SK-N-SH (cell line): ENCODE data around the gene COMMD10. TPM values are rescaled to one million over a fixed set of nuclear protein-coding genes. Genes with fewer than 3 reads are reported as not detected.

Experiments used
- CTCF ChIA-PET: fragments of 300-600, 350-600 bp; formaldehyde crosslinking; extraction: SDS; loops from one replicate; lab custom pipeline; 2021; lab: Yijun Ruan, JAX
- POLR2A ChIA-PET: fragments of 350-600 bp; sonication (Branson Sonifier 250); formaldehyde crosslinking; extraction: SDS; loops from one replicate; lab custom pipeline; 2020; ENCODE audit warnings: antibody characterized with exemption, inconsistent platforms; lab: Yijun Ruan, JAX
- DNase-seq: peaks from one replicate; pipeline ENCODE4 v3.0.0; 2012
- H2AFZ ChIP-seq: fragments of 200-600 bp; sonication (generic); 2 replicates; pipeline ENCODE4 v1.8.1; 2016; ENCODE audit warnings: antibody characterized with exemption, mild to moderate bottlenecking, low read depth
- H3F3A ChIP-seq: fragments of 200-600 bp; sonication (generic); replicated peaks from 2 replicates; pipeline ENCODE3; 2016; ENCODE audit warnings: antibody characterized with exemption, mild to moderate bottlenecking; ENCODE audit not compliant: insufficient read depth
- H3K27ac ChIP-seq, 2 experiments: fragments of 200-500 bp in 1 of 2; fragments of 200-600 bp in 1 of 2; sonication (Bioruptor generic) in 1 of 2; sonication (generic), shearing (Covaris generic) in 1 of 2; 2 replicates each; pipeline versions ENCODE4 v1.5.1 to v1.6.1; 2014 to 2016; ENCODE audit warnings: low read depth in 2 of 2, inconsistent platforms in 1 of 2, low read length in 1 of 2, mild to moderate bottlenecking in 1 of 2, mixed read lengths in 1 of 2
- H3K27me3 ChIP-seq: fragments of 200-600 bp; sonication (generic), shearing (Covaris generic); 2 replicates; pipeline ENCODE4 v1.6.1; 2016; ENCODE audit warnings: mixed run types; ENCODE audit not compliant: insufficient read depth
- H3K36me3 ChIP-seq, 2 experiments: fragments of 200-500 bp in 1 of 2; fragments of 200-600 bp in 1 of 2; sonication (Bioruptor generic) in 1 of 2; sonication (generic) in 1 of 2; replicated peaks in 1 of 2; 2 replicates each; pipeline versions ENCODE3 to v1.5.1; 2014 to 2016; ENCODE audit warnings: low read length in 1 of 2, mild to moderate bottlenecking in 1 of 2; ENCODE audit not compliant: insufficient read depth in 2 of 2, control insufficient read depth in 1 of 2
- H3K4me1 ChIP-seq, 2 experiments: fragments of 200-500 bp in 1 of 2; fragments of 200-600 bp in 1 of 2; sonication (Bioruptor generic) in 1 of 2; sonication (generic), shearing (Covaris generic) in 1 of 2; 2 replicates each; pipeline versions ENCODE4 v1.5.1 to v1.6.1; 2014 to 2016; ENCODE audit warnings: low read depth in 1 of 2, low read length in 1 of 2, mixed run types in 1 of 2; ENCODE audit not compliant: insufficient read depth in 2 of 2, control insufficient read depth in 1 of 2
- H3K4me2 ChIP-seq: fragments of 200-600 bp; sonication (generic), shearing (Covaris generic); 2 replicates; pipeline ENCODE4 v1.6.1; 2017; ENCODE audit warnings: mixed run types
- H3K4me3 ChIP-seq, 2 experiments: fragments of 200-500 bp in 1 of 2; fragments of 200-600 bp in 1 of 2; sonication (Bioruptor generic) in 1 of 2; sonication (generic), shearing (Covaris generic) in 1 of 2; 2 replicates each; pipeline versions ENCODE4 v1.5.1 to v1.8.1; 2014 to 2016; ENCODE audit warnings: low read depth in 2 of 2, inconsistent platforms in 1 of 2, low read length in 1 of 2, mild to moderate bottlenecking in 1 of 2, mixed read lengths in 1 of 2, moderate library complexity in 1 of 2
- H3K79me2 ChIP-seq: fragments of 200-600 bp; sonication (generic); 2 replicates; pipeline ENCODE4 v1.8.1; 2017; ENCODE audit warnings: mild to moderate bottlenecking; ENCODE audit not compliant: insufficient read depth
- H3K9ac ChIP-seq: fragments of 200-600 bp; sonication (generic); 2 replicates; pipeline ENCODE4 v1.6.1; 2017; ENCODE audit warnings: mixed run types
- H3K9me2 ChIP-seq: fragments of 200-600 bp; sonication (generic); 2 replicates; pipeline ENCODE4 v1.6.1; 2017; ENCODE audit warnings: mixed run types
- H3K9me3 ChIP-seq: fragments of 200-600 bp; sonication (generic); 2 replicates; pipeline ENCODE4 v1.6.1; 2017; ENCODE audit warnings: mixed run types, mild to moderate bottlenecking, moderate library complexity
- H4K20me1 ChIP-seq: fragments of 200-600 bp; sonication (generic); 2 replicates; pipeline ENCODE4 v1.6.1; 2017; ENCODE audit warnings: mild to moderate bottlenecking, mixed run types; ENCODE audit not compliant: insufficient read depth
- CHD2 ChIP-seq: fragments of 150-350 bp; IDR thresholded peaks from 2 replicates; pipeline ENCODE4 v1.6.1; 2018; ENCODE audit warnings: low read length; ENCODE audit not compliant: partially characterized antibody
- ELF1 ChIP-seq: IDR thresholded peaks from 2 replicates; pipeline ENCODE4 v1.4.0; 2012
- FOXJ3 ChIP-seq: sonication (generic); formaldehyde crosslinking; IDR thresholded peaks from 2 replicates; pipeline ENCODE4 v1.5.1; 2020; ENCODE audit warnings: mild to moderate bottlenecking, missing genetic modification reagents
- GABPA ChIP-seq: IDR thresholded peaks from 2 replicates; pipeline ENCODE4 v1.4.0; 2012; ENCODE audit warnings: low read depth, mild to moderate bottlenecking
- IRF3 ChIP-seq: fragments of 150-350 bp; IDR thresholded peaks from 2 replicates; pipeline ENCODE4 v1.6.1; 2016; ENCODE audit warnings: mild to moderate bottlenecking, low read depth, low read length
- JUND ChIP-seq: IDR thresholded peaks from 2 replicates; pipeline ENCODE4 v1.4.0; 2012
- MAX ChIP-seq: IDR thresholded peaks from 2 replicates; pipeline ENCODE4 v1.4.0; 2012; ENCODE audit warnings: low read depth
- MEF2A ChIP-seq: IDR thresholded peaks from 2 replicates; pipeline ENCODE4 v1.4.0; 2012; ENCODE audit warnings: low read depth, borderline replicate concordance
- POLR2AphosphoS5 ChIP-seq: IDR thresholded peaks from 2 replicates; pipeline ENCODE4 v1.6.1; 2012; ENCODE audit warnings: low read depth, low read length
- SIN3A ChIP-seq: IDR thresholded peaks from 2 replicates; pipeline ENCODE4 v1.6.1; 2012; ENCODE audit warnings: low read depth, mild to moderate bottlenecking, low read length, moderate library complexity, borderline replicate concordance
- TCF12 ChIP-seq: IDR thresholded peaks from 2 replicates; pipeline ENCODE4 v1.4.0; 2012
- USF2 ChIP-seq: fragments of 150-350 bp; IDR thresholded peaks from 2 replicates; pipeline ENCODE4 v1.6.1; 2017; ENCODE audit warnings: antibody characterized with exemption, low read length, low read depth, borderline replicate concordance
- WGBS: methylation state at CpG from one replicate; pipeline ENCODE4 v1.1.6; 2017; ENCODE audit warnings: low lambda C conversion rate; 5-methylcytosine and 5-hydroxymethylcytosine counted together
- polyA plus RNA-seq, 3 experiments: library from polyadenylated mRNA; depleted of rRNA; stranded (reverse); fragments of >200 nt; gene quantifications; 2 replicates each; pipeline ENCODE4 v1.2.3, GENCODE V29; 2012

Gene COMMD10
- polyA plus RNA-seq, 1 of the 3 experiments (the other 2 are of a cell fraction), result 9.4 TPM

- CTCF ChIA-PET, result no interaction called here
Measured at GRCh38 chr5:116271446-116272025, 186.7 kb downstream of the COMMD10 start.

GRCh38 chr5:116272281-116272941 is 187.6 kb downstream of the COMMD10 start:
- H2AFZ ChIP-seq, result no peak overlapping the region
- H3K27me3 ChIP-seq, result no peaks in the 10 kb centered on the region
- H3K36me3 ChIP-seq, result peaks cover 0 to 9% of the 10 kb centered on the region in 2 experiments
- H3K27ac ChIP-seq, result no peak overlapping the region
- no peaks in the 10 kb centered on the region for H4K20me1 ChIP-seq
- no peaks in the 10 kb centered on the region for H3F3A ChIP-seq
- TF ChIP-seq JUND (no peak), ELF1 (no peak), FOXJ3 (CRISPR knock-in tag) (no peak), TCF12 (no peak), CHD2 (no peak)
- H3K9me2 ChIP-seq, result no peaks in the 10 kb centered on the region
- no peaks in the 10 kb centered on the region for H3K4me1 ChIP-seq
- CTCF ChIA-PET, result interaction anchor here (1.5 kb wide), 1 partner anchor 112 kb away, joined by 3 read pairs; no protein-coding TSS in a partner anchor
- H3K9me3 ChIP-seq, result peaks cover 10% of the 10 kb centered on the region; the same call in 1 of the 2 replicates
- no peak overlapping the region for H3K4me2 ChIP-seq
- no peak overlapping the region for H3K9ac ChIP-seq
- 85% methylated on average over 5 of the region's 5 CpGs for WGBS
- DNase-seq, result no peak
- H3K4me3 ChIP-seq, result no peak overlapping the region
- POLR2A ChIA-PET, result no interaction called here
- H3K79me2 ChIP-seq, result no peaks in the 10 kb centered on the region

More at GRCh38 chr5:116271446-116272025, 186.7 kb downstream of the COMMD10 start:
- no peak for DNase-seq
- Histone ChIP-seq H3K9ac (no peak overlapping the region), H2AFZ (no peak overlapping the region), H3K79me2 (no peaks in the 10 kb centered on the region), H3K4me3 (no peak overlapping the region), H3K27me3 (no peaks in the 10 kb centered on the region), H3K4me1 (no peaks in the 10 kb centered on the region), H3F3A (no peaks in the 10 kb centered on the region), H3K27ac (no peak overlapping the region), H3K36me3 (peaks cover 0 to 4% of the 10 kb centered on the region in 2 experiments), H3K4me2 (no peak overlapping the region), H3K9me2 (no peaks in the 10 kb centered on the region), H4K20me1 (no peaks in the 10 kb centered on the region), H3K9me3 (peaks cover under 1% of the 10 kb centered on the region; the same call in 1 of the 2 replicates)
- POLR2A ChIA-PET, result no interaction called here
- 95% methylated on average over 2 of the region's 2 CpGs for WGBS
- no peak for TF ChIP-seq SIN3A
- no peak for TF ChIP-seq MAX
- TF ChIP-seq IRF3, result no peak
- TF ChIP-seq MEF2A, result no peak
- TF ChIP-seq GABPA, result no peak
- TF ChIP-seq POLR2AphosphoS5, result no peak
- no peak for TF ChIP-seq USF2
